Activated CD4-positive, CD25-positive, alpha-beta regulatory T cell treated with anti-CD3 and anti-CD28 coated beads, Interleukin-2, amount 50 U/mL, for 16 hours (primary cell): ENCODE results near the gene SPEG.

ENCODE experiments used
- DNase-seq: peaks from one replicate; pipeline ENCODE4 v3.0.0-alpha.2; 2020; ENCODE audit warnings: low read depth, low spot score

The SPEG gene

GRCh38 chr2:219496247-219496824 is 61.7 kb downstream of the SPEG start:
- DNase-seq = no peak

- no peak for DNase-seq
Observed at GRCh38 chr2:219496825-219497494, 62.3 kb downstream of the SPEG start.

- DNase-seq = no peak
Observed at GRCh38 chr2:219497495-219498279, 63.0 kb downstream of the SPEG start.

GRCh38 chr2:219498280-219499057 is 63.8 kb downstream of the SPEG start, which contains the start of gene GMPPA:
TSS of gene GMPPA (plus strand) at chr2:219498891. CDS start at chr2:219499976, 1,085 bp downstream.
- peak; percentile 89 for DNase-seq

GRCh38 chr2:219499058-219499307 is 64.3 kb downstream of the SPEG start:
- no peak for DNase-seq

- no peak for DNase-seq
Observed at GRCh38 chr2:219499555-219499954, 64.9 kb downstream of the SPEG start.

- DNase-seq = no peak
Observed at GRCh38 chr2:219500135-219500534, 65.5 kb downstream of the SPEG start.

- no peak for DNase-seq
Observed at GRCh38 chr2:219501849-219502248, 67.2 kb downstream of the SPEG start.

- no peak for DNase-seq
Observed at GRCh38 chr2:219502618-219503017, 68.0 kb downstream of the SPEG start.

- no peak for DNase-seq
Observed at GRCh38 chr2:219505585-219505984, 70.9 kb downstream of the SPEG start.

- no peak for DNase-seq
Observed at GRCh38 chr2:219506153-219506801, 71.6 kb downstream of the SPEG start.

- no peak for DNase-seq
Observed at GRCh38 chr2:219506802-219507526, 72.3 kb downstream of the SPEG start.

- no peak for DNase-seq
Observed at GRCh38 chr2:219507581-219508443, 73.2 kb downstream of the SPEG start.

- no peak for DNase-seq
Observed at GRCh38 chr2:219508444-219508734, 73.7 kb downstream of the SPEG start.

- DNase-seq = no peak
Observed at GRCh38 chr2:219508971-219509779, 74.5 kb downstream of the SPEG start.

- no peak for DNase-seq
Observed at GRCh38 chr2:219509780-219510511, 75.3 kb downstream of the SPEG start.

- DNase-seq = no peak
Observed at GRCh38 chr2:219510512-219511135, 76.0 kb downstream of the SPEG start.
